Right ventricle myocardium inferior (tissue), 1 donor: ENCODE results near the gene SLC2A8. TPM values are rescaled to one million over a fixed set of nuclear protein-coding genes. Genes with fewer than 3 reads are reported as not detected.

ENCODE experiments used
- ATAC-seq: fragments of 200-7000 bp; cut with Tn5 transposase; one replicate; pipeline ENCODE4 v1.9.1; 2020; ENCODE audit warnings: mild to moderate bottlenecking, moderate library complexity
- DNase-seq: peaks from one replicate; pipeline ENCODE4 v3.0.0; 2021; ENCODE audit errors: missing footprints
- intact Hi-C: fragments of 100-400 bp; cut with DNase I; formaldehyde crosslinking; loops from one replicate; pipeline ENCODE4 v1.11.0; 2022
- total RNA-seq: library from RNA; stranded (reverse); fragmentation: NEBNext Ultra II Directional; extraction: Animal tissue kit (Norgen Biotek cat#: 25700); gene quantifications from one replicate; pipeline ENCODE4 v1.2.1, GENCODE V29; 2021
- donor health status: DM: no; HTN: yes; CAD: no; lungs with severe emphysema.

SLC2A8 gene
- total RNA-seq, 1 donor from 2014 or later = 15.0 TPM

DNA sequence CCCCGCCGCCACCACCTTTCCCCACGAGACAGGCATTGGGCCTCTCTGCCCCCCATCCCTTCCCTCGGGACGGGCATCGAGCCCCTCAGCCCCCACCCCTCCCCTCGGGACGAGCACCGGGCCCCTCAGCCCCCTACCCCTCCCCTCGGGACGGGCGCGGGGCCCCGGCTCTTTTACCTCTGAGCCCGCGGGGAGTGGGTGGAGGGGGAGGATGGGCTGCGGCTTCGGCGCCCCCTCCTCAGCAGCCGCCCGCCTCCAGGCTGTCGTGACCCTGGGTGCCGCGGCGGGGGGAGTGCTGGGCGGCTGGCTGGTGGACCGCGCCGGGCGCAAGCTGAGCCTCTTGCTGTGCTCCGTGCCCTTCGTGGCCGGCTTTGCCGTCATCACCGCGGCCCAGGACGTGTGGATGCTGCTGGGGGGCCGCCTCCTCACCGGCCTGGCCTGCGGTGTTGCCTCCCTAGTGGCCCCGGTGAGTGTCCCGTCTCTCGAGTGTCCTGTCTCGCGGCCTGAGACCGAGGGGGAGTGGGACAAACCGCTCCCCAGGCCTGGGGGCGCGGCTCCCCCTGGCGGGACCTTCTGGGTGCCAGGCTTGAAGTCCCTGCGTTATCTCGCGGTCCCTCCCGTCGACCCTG, 791 bp downstream of the SLC2A8 start:
- intact Hi-C loops = loop anchor here (2.0 to 5.0 kb wide), 3 partner anchors 61 to 175 kb away; no protein-coding TSS in a partner anchor
- ATAC-seq (no peak), DNase-seq (no peak)

DNA sequence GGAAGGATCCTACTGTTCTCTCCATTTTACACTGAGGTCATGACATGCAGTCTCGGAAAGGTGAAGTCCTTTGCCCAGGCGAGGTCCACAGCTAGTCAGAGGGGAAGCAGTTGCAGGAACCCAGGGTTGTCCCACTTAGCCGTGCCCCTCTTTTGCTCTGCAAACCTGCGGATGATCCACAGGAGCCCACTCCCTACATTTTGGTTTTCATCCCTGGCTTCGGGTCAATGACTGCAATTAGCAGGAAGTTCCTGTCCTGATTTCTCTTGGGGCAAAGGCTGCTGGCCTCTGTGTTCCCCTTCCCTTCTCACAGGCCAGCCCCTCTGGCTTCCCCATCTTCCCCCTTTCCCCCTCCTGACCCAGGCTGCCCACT, 1.3 kb downstream of the SLC2A8 start:
- no peak for DNase-seq
- intact Hi-C loops = loop anchor here (5.0 kb wide), 2 partner anchors 81 to 176 kb away; no protein-coding TSS in a partner anchor
- no peak for ATAC-seq

DNA sequence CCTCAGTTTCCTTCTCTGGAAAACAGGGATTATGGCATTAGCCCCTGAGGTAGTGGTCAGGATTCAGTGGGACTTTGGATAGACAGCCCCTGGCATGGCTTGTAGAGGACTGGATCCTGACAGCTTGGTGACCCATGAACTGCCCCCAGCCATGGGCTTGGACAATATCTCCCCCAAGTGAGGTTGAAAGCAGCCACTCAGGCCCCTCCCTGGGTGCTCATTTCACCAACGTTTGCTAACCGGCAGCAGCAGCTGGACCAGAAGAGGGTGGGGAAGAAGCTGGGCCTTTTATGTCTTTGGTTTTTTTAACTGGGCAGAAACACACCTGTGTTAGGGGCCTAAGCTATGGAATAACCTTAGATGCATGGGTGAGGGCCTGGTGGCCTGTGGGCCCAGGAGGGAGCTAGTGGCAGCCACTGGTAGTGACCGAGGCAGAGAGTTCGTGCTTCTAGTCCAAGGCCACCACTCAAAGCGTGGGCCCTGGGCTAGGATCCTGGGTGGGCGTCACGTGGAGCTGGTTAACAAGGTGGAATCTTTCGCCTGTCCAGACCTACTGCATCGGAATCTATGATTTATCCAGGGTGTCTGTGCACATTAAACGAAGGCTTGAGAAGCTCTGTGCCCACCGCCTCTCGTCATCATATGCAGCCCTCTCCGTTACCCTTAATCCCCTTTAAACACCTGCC, 1.9 kb downstream of the SLC2A8 start:
- ATAC-seq (no peak), DNase-seq (no peak)
- intact Hi-C loops = loop anchor here (5.0 kb wide), 2 partner anchors 82 to 177 kb away; no protein-coding TSS in a partner anchor

DNA sequence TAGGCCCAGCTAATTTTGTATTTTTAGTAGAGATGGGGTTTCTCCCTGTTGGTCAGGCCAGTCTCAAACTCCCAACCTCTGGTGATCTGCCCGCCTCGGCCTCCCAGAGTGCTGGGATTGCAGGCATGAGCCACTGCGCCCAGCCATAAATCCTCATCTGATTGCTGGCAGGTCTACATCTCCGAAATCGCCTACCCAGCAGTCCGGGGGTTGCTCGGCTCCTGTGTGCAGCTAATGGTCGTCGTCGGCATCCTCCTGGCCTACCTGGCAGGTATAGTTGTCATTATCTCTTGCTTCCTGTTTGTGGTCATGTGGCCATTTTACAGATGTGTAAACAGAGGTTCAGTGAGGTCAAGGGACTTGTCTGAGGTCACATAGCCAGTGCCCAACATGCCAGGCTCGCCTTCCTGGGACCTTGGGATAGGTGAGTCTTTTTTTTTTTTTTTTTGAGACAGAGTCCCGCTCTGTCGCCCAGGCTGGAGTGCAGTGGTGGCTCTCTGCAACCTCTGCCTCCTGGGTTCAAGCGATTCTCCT, 2.8 kb downstream of the SLC2A8 start:
- intact Hi-C loops = loop anchor here (5.0 kb wide), 2 partner anchors 83 to 178 kb away; no protein-coding TSS in a partner anchor
- ATAC-seq = no peak
- no peak for DNase-seq

DNA sequence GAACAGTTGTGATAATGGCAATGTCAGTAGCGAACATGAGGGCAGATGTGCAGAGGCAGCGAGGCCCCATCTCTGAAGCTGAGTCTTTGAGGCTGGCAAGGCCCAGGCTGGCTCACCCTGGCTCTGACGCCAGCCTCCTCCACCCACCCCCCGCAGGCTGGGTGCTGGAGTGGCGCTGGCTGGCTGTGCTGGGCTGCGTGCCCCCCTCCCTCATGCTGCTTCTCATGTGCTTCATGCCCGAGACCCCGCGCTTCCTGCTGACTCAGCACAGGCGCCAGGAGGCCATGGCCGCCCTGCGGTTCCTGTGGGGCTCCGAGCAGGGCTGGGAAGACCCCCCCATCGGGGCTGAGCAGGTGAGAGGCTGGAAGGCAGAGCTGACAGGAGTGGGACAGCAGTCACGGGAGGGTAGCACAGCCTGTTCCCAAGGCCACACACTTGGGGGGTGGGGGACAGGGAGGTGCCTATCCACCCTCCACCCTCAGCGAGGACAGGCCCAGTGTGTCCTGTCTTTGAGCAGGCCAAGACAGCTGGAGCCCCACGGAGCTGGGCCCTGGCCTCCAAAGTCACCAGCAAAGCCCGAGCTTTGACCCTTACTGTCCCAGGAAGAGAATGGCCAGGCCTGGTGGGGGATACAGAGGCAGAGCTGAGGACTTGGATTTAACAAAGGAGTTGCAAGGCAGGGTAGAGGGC, 5.6 kb downstream of the SLC2A8 start:
- intact Hi-C loops = no loop called here
- ATAC-seq = no peak
- no peak for DNase-seq

DNA sequence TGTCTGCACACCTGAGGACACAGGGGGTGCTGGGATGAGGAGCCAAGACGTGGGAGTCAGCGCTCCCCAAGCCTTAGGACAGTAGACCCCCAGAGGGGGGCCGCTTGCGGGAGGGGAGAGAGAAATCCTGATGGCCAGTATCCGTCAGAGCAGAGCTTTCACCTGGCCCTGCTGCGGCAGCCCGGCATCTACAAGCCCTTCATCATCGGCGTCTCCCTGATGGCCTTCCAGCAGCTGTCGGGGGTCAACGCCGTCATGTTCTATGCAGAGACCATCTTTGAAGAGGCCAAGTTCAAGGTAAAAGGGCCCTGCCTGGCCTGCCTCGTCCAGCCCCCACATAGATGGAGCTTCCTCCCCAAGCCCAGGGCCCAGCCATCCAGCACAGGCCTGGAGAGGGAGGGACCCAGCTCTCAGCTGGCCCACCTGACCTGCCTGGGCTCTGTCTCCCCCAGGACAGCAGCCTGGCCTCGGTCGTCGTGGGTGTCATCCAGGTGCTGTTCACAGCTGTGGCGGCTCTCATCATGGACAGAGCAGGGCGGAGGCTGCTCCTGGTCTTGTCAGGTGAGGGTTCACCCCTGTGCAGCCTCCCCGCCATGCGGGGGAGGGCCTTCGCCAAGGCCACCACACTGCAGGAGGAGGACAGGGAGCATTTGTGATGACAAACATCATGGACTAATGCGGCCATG, 6.7 kb downstream of the SLC2A8 start:
- ATAC-seq = no peak
- intact Hi-C loops = no loop called here
- DNase-seq = no peak

DNA sequence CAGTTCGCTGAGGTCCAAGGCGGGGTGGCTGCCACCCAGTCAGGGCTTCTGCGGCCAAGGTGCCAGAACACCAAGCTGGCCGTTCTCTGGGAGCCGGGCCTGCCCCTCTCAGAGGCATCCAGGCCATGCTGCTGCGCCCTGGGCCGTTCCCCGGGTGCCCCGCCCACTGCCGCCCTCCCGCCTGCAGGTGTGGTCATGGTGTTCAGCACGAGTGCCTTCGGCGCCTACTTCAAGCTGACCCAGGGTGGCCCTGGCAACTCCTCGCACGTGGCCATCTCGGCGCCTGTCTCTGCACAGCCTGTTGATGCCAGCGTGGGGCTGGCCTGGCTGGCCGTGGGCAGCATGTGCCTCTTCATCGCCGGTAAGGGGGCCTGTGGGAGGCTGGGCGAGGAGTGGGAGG, 7.7 kb downstream of the SLC2A8 start:
- DNase-seq (no peak), ATAC-seq (no peak)
- intact Hi-C loops = no loop called here

DNA sequence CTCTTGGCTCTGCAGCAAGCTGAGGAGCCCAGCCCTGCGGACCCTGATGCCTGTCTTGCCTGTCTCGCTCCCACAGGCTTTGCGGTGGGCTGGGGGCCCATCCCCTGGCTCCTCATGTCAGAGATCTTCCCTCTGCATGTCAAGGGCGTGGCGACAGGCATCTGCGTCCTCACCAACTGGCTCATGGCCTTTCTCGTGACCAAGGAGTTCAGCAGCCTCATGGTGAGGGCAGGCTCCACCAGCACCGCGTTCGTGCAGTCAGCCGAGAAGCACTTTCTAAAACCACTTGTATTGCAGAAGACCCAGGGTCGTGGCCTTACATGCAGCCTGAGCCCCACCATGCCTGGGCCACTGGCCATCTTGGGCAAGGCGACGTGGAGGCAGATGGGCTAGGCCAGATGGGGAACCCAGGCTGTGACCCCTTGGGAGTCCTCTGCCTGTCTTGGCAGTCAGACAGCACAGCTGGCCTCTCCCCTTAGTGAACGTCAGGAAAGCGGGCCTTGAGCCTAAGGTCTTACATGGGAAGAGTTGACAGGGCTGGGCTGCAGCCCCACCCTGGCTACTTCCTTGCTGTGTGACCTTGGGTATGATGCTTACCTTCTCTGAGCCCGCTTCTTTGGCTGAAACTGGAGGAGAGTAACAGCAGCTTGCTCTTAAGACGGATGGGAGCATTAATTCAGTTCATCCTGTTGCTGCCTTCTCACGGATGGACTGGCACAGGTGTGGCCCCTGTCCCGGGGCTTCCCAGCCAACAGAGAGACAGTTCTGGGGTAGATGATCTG, 8.6 kb downstream of the SLC2A8 start:
- no peak for ATAC-seq
- intact Hi-C loops = no loop called here
- no peak for DNase-seq

DNA sequence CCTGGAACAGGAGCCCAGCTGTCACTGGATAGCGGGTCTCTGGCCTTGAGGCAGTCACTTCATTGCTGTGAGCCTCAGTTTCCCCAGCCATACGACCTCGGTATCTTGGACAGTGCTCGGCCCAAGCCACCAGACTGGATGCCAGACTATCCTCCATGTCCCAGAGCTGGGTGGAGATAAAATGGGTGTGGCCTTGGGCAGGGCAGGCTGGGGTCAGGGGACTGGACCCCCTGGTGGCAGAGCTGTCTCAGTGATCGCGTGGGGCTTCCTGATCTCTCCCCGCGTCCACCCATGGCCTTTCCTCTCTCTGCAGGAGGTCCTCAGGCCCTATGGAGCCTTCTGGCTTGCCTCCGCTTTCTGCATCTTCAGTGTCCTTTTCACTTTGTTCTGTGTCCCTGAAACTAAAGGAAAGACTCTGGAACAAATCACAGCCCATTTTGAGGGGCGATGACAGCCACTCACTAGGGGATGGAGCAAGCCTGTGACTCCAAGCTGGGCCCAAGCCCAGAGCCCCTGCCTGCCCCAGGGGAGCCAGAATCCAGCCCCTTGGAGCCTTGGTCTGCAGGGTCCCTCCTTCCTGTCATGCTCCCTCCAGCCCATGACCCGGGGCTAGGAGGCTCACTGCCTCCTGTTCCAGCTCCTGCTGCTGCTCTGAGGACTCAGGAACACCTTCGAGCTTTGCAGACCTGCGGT, 10.0 kb downstream of the SLC2A8 start:
- intact Hi-C loops = no loop called here
- DNase-seq (no peak), ATAC-seq (peak; percentile 49)

DNA sequence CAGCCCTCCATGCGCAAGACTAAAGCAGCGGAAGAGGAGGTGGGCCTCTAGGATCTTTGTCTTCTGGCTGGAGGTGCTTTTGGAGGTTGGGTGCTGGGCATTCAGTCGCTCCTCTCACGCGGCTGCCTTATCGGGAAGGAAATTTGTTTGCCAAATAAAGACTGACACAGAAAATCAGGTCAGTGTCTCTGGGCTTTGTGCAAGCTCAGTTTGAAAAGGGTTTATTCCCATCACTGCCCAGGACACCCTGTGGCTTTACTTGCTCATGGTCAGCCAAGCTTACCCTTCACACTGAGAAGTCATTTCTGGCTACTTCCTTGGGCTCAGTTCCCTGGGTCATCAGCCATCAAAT, 10.5 kb downstream of the SLC2A8 start:
- ATAC-seq (peak; percentile 28), DNase-seq (no peak)
- intact Hi-C loops = no loop called here

DNA sequence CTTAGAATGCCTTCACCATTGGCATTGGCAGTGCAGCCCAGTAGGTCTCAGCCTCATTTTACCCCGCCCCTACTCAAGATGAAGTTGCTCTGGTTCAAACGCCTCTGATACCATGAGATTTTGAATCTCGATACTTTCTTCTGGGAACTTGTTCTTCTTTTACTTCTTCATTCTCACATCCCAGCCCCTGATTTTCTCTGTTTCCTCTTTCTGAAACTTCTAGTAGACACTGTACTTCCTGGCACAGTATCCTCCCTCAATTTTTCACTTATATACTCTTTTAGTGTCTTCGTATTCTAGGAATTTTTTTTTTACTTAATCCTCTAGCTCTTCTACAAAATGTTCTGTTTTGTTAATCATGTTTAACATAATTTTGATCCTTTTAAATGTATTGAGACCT, 14.2 kb downstream of the SLC2A8 start:
- no peak for DNase-seq
- ATAC-seq = no peak

DNA sequence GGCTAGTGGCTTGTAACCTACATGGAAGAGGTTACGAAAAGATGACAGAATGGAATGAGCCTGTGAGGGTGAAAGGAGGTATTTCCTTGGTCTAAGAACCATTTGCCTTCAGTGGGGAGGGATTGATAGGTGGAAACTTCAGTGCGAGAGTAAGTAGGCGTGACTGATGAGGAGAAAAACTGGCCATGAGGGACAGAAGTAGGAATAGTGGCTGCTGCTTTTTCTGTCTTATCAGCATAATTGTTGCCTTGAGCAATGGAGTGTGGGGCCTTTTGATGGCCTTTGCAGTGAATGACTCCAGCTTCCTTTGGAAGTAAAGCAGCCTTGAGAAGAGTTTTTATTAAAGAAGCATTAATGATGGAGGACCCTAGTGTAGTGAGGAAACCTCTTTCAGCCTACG, 18.2 kb downstream of the SLC2A8 start:
- DNase-seq (no peak), ATAC-seq (no peak)
- intact Hi-C loops = no loop called here

More for the DNA sequence above, 14.2 kb downstream of the SLC2A8 start:
- intact Hi-C loops = no loop called here

DNA sequence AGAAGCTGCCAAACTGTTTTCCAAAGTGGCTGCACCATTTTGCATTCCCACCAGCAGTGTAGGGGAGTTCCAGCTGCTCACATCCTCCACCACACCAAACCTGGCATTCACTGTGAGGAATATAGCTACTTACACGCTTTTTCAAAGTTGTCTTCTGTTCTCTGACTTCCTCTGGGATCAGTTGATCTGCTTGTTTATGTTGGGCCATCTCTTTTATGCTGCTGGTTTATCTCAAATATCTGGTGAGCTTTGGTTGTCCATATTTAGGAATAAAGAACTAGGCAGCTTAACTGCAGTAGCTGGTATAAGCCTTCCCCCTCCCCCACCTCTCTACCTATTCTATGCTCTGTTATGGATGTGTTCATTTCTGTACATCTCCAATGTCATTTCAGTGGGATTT, 18.7 kb downstream of the SLC2A8 start:
- ATAC-seq = no peak
- intact Hi-C loops = no loop called here
- DNase-seq = no peak

DNA sequence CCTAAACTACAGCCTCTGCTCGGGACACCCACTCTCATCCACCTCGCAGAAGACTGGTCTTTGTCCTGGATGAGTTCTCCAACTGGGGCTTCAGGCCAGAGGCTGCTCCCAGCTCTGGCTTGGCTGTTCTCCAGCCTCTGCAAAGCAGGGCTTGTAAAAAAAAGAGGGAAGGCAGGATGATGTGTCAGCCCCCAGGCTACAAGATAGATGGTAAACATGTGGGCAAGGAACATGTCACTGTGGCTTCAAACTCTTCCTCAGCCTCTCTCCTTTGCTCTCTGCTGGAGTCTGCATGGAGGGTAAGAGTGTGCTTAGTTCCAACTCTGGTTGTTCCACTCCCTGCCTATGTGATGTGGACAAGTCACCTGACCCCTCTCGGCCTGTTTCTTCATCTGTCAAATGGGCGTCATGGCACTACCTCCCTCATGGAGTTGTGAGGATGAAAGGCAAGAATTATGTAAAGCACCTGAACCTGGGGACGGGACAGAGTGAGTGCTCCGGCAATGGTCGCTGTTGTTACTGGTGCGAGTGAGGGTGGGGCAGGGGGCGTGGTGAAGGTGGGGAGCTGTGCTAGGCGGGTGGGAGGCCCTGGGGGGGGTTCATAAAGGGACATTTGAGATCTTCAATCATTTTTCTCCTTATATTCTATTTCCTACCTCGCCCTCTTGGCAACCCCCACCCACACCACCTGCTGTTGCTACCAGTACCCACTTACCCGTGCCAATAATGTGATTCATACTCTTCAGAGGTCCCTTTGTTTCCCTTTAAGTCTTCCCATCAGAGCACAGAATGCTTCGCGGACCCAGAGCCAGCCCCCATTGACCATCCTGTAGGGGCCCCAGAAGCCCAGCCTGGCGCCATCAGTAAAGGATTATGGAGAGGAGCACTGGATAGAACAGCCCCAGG, 20.4 kb downstream of the SLC2A8 start:
- no peak for ATAC-seq
- DNase-seq = no peak
- intact Hi-C loops = no loop called here

DNA sequence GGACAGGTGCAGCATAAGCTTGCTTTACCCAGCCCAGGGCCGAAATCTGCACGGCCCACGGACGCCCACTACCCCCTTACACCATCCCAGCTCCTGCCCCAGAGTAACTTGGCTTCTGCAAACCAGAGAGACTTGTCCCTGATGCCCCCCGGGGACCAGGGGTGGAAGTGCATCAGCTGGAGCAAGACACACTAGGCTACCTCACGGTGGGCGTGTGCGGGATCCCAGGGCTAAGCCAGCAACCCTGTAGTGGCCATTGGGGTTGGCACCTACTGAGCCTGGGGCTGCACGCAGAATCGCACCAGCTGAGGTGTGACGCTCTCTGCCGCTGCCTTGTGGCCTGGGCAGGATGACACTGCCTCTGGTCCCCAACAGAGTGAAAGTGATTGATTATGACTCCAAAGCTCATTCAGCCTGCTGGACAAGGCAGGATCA, 21.1 kb downstream of the SLC2A8 start:
- DNase-seq = no peak
- intact Hi-C loops = no loop called here
- peak; percentile 21 for ATAC-seq

DNA sequence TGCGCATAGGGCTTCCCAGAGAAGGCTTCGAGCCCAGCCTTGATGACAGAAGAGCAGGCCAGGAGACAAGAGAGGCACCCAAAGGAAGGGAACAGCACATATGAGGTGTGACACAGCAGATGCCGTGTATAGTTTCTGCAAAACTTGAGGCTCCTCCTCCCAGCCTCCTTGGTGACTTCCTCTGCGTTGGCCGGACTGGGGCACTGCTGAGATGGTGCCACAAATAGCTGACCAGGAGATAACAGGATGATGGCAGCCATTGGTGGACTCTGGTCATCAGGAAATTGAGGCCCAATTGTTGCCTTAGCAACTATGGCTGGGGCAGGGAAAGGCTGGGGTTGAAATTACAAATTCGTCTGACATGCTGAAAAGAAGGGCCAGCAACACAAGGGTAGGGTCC, 22.4 kb downstream of the SLC2A8 start:
- DNase-seq (no peak), ATAC-seq (no peak)
- intact Hi-C loops = no loop called here

DNA sequence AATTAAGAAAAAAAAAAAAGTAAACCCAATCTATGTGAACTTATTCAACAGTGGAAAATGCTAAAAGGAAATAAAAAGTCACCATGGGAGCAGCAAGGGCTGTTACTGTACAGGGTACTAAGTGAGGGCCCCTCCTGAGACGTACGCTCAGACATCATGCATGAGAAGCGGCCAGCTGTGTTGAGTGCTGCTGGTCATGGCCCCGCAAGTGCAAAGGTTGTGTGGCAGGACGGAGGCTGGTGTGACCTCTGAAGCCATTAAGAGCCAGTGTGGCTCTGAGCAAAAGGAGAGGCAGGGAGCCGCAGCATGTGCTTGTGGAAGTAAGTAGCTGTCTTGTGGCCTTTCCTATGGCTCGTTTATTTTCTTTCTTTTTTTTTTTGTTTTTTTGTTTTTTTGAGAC, 24.1 kb downstream of the SLC2A8 start:
- intact Hi-C loops = loop anchor here (10.0 kb wide), 1 partner anchor 106 kb away; no protein-coding TSS in a partner anchor
- DNase-seq = no peak
- no peak for ATAC-seq
